HG03159 (cell line): ENCODE measurements around the gene ABCB9.
"Not testable (repeated sequence)": the region's sequence is repeated elsewhere in the genome, so short reads cannot be mapped to it uniquely, and the experiment has no call there.

Experiments
- ATAC-seq: cut with Tn5 transposase; IDR thresholded peaks from one replicate; pipeline ENCODE4 v1.9.1; 2021; ENCODE audit warnings: mild to moderate bottlenecking, moderate library complexity; ENCODE audit not compliant: unreplicated experiment

ABCB9 gene

DNA sequence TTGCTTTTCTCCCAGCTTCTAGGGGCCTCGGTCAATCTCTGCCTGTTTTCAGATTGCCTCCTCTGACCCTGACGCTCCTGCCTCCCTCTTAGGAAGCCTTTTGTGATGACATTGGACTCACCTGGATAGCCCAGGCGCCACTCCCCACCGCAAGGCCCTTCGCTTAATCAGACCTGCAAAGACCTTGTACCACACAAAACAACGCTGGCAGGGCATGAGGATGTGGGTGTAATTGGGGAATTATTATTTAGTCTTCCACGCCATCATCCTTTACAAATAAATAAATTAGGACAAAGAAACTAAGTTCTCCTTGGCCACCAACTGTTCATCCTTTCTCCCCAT is 62.6 kb downstream of the ABCB9 start:
- no peak for ATAC-seq

DNA sequence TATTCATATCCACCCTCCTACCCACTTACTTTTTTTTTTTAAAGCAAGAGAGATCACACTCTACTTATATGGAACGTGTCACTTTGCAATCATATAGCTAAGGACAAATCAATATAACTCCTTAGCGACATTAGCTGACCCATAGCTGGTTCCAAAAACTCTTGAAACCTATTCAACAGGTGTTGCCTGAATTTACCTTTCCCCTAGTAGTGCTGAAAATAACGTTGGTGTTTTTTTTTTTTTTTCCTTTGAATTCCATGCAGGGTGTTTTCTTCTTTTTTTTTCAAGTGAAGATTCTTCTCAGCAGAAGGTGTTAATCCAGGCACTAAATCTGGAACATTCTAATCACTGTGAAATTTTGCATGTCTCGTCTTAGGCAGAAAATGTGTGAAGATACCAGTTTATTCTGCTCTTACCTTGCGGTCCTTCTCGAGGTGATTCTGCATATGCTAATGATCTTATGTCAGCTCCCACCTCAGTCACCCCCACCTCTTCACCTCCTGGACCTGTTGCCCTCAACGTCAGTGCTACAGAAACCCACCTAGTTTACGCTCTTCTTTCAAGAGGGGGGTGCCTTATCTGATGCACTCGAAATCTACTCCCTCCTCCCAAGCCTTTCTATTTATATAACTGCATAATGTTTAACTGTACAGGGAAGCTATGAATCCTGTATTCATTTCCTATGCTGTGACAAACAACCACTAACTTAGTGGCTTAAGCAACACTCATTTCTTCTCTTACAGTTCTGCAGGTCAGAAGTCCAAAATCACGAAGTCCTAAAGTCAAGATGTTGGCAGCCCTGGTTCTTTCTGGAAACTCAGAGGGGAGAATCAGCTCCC is 63.2 kb downstream of the ABCB9 start:
- ATAC-seq = no peak

DNA sequence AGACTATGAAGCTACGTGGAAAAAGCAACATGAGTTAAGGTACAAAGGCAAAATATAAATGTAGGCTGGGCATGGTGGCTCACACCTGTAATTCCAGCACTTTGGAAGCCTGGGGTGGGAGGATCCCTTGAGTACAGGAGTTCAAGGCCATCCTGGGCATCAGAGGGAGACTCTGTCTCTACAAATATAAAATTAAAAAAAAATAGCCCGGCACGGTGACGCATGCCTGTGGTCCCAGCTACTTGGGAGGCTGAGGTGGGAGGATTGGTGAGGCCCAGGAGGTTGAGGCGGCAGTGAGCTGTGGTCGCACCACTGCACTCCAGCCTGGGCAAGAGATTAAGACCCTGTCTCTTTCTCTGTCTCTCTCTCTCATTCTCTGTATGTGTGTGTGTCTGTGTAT is 66.4 kb downstream of the ABCB9 start:
- ATAC-seq = no peak

DNA sequence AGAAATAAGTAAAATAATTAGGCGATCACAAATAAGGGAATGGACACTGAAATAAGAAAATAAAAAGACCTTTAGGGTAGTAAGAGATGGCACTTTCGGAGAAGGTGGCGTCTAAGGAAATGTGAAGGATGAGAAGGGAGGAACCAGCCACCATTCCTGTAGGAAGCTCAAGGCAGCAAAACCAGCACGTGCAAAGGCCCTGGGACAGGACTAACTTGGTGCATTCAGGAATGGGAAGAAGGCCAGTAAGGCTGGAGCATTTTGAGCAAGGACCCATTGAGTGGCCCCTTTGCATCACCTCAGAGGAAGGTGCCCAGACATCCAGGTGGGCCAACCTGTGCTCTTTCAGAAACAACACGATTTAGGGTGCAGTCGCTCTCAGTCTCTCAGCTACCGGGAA is 69.6 kb downstream of the ABCB9 start:
- no peak for ATAC-seq

DNA sequence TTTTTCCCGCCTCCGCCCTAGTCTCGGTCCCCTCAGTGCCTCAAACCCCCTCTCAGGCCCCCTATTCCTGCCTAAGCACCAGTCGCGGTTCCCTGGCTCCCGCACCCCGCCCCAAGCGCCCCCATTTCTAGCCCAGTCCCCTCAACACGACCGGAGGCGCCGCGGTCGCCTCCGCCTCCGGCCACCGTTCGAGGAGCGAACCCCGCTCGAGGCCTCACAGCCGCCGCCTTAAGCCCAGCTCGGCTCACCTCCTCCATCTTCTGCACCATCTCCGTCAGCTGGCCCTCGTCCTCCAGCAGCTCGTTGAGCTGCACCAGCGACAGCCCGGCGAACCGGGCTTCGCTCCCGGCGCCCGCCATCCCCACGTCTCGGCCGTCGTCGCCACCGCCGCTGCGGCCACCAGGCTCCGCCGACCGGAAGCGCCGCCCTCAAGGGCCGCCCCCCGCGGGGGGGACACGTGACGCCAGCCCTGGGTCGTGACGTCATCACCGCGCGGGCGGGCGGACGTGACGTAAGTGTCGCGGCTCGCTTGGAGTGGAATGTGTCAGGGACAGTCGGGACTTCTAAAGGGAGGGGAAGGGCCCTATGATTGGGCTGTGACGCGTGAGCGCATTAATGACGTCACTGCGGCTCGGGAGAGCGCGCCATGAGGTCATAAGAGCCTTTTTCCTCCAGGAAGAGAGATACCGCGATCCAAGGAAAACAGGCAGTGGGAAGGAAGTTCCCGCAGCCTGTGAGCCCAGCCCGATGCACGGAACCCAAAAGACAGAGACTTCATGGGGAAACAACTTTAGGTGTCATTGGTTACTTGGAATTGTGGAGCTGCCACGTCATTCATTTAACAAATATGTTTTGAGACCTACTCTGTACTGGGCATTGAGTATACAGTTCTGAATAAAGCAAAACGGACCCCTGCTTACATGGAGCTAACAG is 70.3 kb downstream of the ABCB9 start, which contains the start of gene VPS37B:
Gene VPS37B, minus strand, starts transcription at position 421 of the 933 bp plus-strand sequence. Its CDS starts 62 bp downstream, at position 359.
- ATAC-seq = no peak

DNA sequence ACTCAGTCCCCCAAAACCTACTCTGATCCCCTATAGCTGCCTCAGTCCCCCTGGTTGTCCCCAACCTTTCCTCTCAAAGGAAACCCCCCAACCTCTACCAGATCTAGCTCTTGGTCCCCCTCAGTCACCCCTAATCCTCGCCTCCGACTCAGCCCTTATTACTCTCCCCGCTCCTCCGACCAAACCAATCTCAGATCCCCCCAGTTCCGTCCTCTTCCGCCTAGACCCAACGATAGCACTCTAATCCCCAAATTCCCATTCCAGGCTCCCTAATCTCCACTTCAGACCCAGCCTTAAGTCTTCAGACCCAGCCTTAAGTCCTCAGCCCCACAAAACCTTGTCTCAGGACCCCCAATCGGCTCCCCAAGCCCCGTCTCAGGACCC is 71.0 kb downstream of the ABCB9 start:
- ATAC-seq = no peak

DNA sequence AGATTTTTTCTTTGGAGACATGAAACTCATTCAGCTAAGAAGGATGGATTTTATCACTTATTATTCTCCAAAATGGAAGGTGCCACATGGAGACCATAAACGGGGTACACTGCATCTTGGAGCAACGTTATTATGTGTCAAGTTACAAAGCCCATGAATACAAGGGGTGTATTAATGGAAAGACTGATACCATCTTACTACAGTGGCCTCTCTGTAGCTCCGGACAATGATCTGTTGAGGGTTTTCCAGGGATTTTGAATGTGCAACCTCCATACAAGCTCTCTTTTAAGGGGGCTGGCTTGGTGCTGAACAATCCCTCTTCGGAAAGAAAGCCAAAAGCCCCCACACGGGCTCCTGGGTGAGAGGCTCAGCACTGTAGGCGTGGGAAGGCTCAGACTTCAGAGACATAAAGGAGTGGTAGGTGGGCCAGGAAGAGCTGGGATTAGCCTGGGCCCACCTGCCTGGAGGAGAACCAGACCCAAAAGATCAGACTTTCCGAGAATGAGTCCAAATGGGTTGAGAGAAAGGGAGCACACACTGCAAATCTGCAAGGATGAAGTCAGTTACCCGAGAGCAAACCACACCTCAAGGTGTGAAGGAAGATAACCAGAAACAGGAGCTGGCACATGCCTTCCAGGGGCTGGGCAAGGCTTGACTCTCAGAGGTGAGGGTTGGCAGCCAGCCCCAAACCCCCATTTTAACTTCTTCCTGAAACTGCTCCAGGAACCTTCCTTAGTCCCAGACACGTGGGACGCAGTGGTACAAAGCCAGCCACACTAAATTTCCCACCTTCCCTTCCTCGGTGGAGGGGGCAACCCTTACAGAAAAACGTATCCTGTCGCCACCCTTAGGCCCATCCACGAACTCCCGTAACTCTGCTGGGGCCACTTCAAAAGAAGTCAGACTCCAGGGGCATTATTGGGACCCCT is 71.8 kb downstream of the ABCB9 start:
- no peak for ATAC-seq

DNA sequence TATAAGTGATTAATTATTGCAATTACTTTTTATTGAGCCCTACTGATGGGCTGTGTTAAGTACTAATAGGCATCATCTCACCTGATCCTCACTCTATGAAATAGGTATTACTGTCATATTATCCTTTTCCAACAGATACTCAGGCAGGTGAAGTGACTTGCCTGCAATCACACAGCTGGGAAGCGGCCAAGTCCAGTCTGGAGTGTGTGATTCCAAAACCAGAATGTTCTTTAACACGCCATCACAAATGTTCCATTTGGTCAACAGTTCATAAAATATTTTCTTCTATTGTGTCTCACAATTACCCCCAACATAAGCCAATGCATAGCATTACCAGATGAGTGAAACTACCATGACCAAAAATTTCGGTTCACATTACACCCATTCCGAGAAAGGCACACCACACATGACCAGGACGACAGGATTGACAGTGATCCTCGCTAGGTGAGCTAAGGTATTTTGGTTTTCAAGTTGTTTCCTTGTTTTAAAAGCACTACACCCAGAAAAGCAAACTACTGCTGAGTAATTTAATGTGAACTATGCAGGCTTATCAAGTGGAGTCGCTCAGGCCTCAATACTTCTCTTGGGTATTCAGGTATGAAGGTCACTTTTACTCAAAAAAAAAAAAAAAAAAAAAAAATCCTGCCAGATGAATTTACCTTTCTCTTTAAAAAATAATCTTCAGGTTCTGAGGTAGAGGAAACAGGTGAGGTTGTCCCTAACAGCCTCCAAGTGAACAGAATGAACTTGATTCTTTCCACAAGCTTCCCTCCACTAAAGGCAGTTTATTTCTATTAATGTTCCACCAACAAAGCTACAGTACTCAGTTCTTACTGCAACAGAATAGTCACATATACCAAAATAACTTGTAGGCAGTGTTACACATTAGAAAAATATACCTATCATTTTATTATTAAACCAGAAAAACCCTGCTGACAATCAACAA is 72.8 kb downstream of the ABCB9 start:
- no peak for ATAC-seq

DNA sequence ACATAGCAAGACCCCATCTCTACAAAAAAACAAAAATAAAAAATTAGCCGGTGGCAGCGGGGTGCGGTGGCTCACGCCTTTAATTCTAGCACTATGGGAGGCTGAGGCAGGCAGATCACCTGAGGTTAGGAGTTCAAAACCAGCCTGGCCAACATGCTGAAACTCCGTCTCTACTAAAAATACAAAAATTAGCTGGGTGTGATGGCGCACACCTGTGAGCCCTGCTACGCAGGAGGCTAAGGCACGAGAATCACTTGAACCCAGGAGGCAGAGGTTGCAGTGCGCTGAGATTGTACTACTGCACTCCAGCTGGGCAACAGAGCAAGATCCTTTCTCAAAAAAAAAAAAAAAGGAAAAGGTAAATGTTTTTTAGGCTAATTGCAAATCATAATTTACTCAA is 73.5 kb downstream of the ABCB9 start:
- ATAC-seq = not testable (repeated sequence)

DNA sequence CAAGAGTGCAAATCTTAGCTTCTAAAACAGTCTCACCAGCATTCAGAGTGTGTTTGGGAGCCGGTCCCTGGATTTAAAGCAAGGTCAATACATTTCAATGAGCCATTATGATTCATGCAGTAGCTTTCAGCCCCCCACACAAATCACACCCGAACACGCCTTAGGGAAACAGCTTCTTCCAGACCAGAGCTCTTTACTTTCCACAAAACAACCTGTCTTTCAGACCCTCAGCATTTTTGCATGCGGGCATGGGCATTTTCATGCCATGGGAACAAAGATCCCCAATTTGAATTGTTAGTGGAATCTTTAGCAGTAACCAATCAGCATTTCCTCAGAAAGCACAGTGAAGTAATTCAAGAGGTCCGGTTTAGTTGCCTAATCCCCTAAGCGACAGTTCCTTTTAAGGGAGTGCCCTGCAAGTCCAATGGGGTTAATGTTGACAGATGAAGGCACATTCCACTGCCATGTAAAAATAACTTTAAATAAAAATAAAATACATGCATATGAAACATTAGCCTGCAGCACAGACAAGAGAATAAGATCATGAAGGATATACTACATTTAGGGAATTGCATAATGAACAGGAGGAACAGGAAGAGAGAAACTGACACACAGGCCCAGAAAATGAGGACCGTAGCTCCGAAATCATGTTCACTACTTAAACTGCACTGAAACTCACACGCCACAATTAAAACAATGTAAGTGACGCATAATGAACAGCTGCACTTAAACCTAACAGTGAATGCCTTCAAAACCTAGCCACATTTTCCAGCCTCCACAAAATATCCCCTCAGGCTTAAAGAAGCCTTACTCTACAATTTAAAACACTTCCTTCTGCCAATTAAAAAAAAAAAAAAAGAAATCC is 74.4 kb downstream of the ABCB9 start:
- ATAC-seq = no peak

DNA sequence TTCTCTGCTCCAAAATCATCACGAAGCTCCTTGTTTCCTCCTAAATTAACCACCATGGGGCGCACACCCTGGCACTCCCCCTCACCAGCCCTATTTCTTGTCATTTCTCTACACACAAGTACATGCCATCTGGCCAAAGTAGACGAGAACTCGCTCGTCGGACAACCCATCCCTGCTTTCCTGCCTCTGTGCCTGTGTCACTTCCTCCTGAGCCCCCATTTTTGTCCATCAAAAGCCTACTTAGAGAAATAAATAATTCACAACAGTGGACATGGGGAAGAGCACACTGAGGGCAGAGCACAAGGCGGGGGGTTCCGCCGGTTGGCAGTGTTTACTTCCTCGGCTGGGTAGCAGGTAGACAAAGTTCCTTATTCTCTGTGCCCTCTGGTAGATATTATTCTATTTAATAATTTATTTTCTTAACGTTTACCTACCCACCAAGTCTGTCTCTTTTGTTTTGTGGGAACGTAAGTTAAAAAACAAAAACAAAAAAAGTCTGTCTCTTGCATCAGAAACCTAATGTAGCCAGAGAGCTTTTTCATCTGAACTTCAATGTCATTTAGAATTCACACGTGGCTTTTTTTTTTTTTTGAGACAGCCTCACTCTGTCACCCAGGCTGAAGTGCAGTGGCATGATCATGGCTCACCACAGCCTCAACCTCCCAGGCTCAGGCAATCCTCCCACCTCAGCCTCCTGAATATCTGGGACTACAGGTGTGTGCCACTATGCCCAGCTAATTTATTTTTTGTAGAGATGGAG is 76.3 kb downstream of the ABCB9 start:
- no peak for ATAC-seq

DNA sequence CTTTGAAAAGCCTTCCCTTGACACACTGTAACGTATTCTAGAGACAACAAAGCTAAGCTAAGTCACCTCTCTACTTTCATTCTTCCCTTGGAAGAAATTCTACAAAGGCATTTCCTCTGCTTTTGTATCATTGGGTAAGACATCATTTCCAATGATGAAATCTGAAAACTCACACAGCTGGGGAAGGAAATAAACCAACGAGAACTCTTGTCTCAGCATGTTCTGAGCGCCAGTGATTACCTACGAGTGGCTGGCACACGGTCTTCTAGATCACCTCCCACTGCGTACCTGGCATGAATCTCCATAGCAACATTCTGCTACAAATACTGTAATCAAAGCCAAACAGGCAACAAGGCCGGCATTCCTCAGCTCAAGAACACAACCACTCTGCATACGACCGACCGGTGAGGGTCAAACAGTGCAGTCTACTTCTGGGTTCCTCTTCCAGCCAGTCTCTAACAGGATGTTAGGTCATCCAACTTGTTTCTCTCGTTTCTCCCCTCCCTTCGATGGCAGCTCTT is 78.0 kb downstream of the ABCB9 start:
- ATAC-seq = peak; percentile 46

DNA sequence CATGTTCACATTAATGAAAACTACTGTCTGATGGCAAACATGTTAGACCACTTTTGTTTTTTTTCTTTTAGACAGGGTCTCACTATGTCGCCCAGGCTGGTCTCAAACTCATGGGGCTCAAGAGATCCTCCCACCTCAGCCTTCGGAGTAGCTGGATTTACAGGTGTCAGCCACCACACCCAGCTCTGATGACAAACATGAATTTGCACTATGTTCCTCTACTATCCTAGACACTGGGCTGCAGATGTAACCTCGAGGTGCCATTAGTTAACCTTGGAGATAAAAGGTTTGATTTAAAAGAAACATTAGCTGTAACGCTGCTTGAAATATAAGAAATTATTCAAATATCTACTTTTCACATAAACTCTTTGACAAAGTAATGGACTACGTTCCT is 78.4 kb downstream of the ABCB9 start:
- ATAC-seq = peak; percentile 23

DNA sequence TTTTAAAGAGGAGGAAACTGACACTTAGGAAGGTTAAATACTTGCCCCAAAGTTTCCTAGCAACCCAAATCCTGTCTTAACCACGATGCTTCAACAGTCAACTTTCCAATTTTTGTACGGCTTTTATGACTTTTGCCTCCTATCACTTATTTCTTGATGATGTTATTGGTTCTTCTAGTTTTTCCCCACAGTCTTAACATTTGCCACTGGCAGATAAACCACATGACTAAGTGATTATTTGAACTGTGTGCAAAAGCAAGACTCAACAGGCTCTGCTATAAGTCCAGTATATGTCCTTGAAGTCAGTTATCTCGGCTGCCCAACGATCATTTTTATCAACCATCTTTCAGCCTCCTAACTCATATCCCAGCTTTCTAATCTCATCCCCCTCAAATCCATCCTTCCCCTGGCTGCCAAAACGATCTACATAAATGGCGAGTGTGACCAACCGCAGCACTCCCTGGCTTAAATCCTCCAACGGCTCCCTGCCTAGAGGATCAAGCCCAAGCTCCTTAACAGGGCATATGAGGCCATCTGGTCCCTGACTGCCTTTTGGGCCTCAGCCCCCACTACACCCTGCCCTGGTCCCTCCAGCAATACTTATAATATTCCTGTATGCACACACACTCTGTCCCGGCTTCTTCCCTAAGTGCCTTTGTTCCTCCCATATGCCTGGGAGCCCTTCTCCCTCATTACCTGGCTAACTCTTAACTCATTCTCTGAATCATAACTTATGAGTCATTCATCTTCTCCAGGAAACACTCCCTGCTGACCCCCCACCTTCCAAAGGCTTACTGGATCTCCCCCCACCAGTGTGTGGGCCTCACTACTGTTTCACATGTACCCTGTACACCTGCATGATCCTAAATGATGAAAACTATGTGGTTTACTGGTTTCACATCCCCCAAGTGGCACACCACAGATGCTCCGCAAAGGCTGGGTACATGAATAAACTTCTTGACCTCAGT is 79.1 kb downstream of the ABCB9 start:
- ATAC-seq = peak; percentile 66

DNA sequence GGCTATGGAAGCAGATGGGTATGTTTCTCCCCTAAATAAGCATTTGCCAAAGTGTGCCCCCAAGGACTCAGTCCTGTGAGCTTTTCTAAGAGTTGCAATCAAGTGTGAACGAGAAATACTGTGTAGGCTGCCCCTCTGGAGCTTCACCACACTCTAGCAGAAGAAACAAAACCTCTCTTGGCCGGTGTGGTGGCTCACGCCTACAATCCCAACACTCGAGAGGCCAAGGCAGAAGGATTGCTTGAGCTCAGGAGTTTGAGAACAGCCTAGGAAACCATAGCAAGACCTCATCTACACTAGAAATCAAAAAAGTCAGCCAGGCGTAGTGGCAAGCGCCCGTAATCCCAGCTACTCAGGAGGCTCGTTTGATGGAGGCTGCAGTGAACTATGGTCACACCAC is 80.1 kb downstream of the ABCB9 start:
- ATAC-seq = no peak

DNA sequence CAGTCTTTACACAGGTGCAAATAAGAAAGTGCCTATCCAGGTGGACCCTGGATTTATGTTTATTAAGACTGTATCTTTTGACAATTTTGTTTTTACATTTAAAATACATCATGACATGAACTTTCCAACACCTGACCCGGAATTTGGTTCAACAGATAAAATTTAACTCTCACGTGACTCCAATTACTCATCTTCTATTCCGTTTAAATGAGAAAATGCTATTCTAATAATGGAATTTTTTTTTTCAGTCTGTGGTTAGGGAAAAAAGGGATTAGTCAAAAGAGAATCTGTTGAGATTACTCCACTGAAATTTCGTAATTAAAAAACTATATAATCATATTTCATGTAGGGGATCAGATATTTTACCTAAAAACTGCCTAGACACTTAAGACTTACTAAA is 81.4 kb downstream of the ABCB9 start:
- ATAC-seq = no peak
